Measurements from ENCODE around the gene TBC1D2B.

TBC1D2B gene

DNA sequence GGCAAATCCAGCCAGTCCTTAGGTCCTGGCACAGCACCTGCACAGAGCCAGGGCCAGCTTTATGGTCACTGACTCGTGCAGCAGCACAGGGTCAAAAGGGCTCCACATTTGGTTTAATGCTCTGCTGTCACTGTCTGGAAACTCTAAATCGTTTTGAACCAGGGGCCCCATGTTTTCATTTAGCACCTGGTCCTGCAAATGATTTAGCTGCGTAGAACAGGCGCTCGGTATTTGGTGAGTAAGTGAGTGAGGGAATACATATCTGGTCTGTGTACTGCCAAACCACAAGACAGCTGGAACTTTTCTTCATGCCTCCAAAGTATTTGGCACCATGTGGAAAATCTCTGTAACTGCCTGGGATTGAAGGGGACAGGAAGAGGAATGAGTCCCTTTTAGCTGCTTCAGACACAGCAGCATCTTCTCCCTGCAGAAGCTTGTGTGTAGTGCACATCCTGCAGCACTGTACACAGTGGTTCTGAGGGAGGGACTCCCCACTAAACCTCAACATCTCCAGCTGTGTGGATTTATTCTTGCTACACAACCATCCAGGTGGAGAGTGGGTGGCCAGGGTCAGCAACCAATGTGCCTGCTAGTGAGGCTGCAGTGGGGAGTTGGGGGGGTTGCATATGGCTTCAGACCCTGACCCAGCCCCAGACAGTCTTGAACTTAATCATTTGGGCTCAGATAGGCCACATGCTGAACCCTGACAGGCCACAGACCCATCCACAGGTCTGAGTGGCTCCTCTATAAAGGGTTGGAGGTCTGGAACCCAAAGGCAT lies 15.9 kb upstream of the TBC1D2B start:
- no peak for DNase-seq

DNA sequence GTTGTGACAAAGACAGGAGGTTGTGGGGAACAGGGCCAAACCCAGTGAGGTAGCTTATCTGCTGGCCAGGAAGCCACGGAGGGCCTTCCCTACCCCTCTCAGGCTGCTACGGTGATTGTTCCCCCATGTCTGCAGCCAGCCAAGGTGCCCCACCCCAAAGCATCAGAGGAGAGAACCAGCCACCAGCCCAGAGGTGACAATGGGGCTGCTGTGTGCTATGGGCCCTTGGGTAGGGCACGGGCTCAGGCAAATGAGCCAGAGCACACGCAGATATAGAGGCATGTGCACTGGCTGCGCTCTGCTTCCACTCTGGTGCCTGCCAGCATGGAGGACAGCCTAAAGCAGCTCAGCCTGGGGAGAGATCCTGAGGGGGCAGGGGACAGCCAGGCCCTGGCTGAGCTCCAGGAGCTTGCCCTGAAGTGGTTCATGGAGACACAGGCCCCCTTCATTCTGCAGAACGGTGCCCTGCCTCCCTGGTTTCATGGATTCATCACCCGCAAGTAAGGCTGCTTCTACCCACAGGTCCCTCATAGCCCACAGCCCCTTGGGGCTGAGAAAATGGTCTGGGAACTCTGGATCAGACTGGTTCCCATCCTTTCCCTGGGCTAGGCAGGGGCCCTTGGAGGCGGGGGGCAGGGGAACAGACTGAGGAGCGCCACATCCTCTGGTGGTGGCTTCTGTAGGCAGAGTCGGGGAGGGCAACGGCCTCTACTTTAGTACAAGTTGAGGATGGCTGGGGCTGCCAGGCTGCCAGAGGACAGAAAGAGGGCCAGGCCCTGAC lies 14.9 kb upstream of the TBC1D2B start, which contains the start of gene SH2D7:
Gene SH2D7 (plus strand): TSS at position 301 of the 781 bp plus-strand sequence. CDS start 24 bp downstream, at position 325.
- DNase-seq, result no peak

DNA sequence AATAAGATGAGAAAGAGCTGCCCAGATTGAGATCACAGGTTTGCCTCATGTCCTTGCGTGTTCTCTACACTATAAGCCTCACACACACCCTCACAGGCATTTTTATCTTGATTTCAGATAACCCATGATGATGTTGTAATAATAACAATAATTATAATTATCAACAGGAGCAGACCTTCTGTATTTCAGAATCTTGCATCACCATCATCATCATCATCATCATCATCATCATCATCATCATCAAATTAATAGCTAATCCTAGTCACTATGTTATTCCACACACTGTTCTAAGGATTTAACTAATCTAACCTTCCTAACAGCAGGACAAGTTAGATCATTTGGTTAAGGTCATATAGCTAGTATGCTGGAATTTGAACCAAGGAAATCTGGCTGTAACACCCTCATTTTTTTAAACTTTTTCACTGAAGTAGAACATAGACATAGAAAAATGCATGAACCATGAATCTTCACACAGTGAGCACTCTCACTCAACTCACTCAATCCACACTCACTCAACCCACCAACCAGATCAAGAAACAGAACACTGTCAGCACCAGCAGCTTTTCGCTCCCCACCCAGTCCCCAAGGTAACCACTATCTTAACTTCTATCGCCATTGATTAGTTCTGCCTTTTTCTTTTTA lies 13.0 kb upstream of the TBC1D2B start:
- no peak for DNase-seq

DNA sequence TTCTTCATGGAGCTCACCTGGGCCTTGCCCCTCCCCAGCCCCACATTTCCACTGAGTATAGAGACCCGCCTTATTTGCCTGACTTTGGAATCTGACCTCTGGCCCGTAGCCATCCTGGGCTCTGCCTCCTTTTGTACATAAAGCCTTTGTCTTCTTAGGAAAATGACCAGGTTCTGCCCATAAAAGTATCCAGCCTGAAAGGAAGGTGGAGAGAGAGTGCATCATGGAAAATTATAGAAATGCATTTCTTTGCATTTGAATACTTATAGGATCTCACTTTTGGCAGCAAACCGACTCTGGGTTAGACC lies 11.2 kb upstream of the TBC1D2B start:
- DNase-seq, result no peak

DNA sequence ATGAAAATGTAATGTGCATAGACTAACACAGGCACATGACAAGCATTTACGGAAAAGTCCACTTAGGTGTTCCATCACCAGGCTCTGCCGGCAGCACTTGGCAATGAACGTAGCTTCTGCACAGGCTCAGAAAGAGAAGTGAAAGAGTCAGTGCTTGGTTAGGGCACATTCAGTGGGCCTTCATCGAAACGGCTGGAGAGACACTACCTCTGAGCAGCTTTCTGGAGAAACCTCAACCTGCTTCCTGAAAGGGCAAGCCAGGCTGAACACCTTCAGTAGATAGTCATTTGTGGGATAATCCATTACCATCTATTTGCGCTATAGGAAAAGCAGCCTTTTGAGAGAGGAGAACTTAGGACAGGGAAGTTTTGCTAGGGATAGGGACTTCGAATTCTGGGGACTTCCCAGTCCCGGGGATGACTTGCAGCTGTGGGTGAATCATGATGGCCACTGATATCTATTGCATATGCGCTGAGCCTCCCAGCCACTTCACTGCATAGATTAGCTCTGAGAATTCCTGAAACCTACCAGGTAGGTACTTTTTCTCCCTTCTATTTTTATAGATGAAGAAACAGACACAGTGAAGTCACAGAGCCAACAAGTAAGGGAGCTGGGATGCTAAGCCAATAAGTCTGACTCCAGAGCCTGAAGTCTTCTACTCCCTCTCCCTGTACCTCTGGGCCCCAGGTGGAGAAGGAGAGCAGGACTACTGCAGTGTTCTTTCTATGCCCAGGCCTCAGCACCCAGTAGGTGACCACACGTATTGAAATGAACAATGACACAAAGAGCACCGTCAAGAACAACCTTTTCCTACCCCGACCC lies 10.7 kb upstream of the TBC1D2B start:
- DNase-seq, result no peak

DNA sequence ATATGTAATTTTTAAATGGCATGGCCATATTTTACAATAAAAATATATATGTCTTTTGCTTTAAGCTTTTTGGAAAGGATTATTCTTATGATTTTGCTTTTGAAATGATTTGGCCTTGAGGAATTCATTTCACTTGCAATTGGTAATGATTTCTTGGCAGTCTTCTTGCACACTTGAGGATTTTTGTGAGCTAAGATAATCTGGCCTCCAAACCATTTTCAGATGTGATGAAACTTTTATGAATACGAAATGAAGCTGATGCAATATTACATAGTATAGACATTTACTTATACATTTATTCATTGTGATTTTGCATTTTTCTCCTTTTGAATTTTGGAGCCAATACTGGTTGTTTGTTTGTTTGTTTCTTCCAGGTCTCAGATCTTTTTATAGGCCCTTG lies 8.4 kb upstream of the TBC1D2B start:
- DNase-seq, result no peak

DNA sequence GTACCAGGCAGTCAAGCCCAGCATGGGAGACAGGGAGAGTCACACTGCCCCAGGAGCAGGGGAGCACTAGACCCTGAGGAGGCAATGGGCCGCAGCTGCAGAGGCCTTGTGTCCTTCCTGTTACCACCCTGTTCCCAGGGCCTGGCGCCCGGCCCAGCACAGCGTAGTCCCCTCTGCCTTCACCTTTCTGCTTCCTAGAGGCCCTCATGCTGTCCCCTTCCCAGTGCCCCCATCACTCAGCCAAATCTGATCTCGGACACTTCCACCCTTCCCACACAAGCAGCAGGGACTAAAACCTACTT lies 6.9 kb upstream of the TBC1D2B start:
- DNase-seq, result no peak

DNA sequence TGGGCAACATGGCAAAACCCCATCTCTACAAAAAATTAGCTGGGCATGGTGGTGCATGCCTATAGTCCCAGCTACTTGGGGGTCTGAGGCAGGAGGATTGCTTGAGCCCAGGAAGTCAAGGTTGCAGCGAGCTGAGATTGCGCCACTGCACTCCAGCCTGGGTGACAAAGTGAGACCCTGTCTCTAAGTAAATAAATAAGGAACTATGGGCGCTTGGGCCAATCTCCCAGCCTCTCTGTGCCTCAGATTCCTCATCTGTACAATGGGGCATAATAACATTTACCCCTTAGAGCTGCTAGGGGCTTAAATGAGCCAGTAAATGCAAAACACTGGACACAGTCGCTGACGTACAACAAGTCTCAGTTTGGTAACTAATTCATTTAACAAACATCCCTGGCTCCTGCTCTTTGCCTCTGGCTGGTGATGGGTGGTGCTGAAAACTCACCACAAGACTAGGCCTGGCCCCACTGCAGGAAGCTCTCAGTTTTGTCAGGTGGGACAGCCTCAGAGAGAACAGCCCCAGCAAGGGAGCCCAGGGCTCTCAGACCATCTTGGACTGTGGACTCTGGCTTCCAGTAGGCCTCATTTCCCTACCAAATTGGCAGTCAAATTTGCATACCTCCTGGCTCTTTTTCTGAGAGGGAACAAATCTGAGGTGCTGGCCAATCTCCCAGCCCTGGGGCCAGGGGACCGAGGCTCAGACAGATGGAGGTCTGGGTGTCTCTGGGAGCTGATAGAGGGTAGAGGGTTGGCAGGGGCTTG lies 6.4 kb upstream of the TBC1D2B start:
- no peak for DNase-seq

DNA sequence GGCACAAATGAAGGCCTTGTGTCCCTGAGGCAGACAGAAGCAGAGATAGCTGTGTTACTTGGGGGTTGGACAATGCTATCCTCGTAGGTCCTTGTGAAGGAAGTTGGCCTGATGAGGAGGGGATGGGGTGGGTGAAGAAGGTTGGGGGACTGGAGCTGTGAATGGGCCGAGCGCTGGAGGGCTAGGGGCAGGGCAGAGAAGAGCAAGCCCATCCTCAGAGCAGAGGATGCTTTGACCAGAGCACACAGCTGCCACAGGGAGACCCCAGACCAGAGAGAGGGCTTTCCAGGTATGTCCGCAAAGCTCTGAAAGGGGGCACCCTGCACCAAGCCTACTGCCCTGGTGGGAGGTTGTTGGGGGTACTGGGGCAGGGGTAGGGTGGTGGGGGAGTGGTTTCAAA lies 5.7 kb upstream of the TBC1D2B start:
- DNase-seq, result no peak

DNA sequence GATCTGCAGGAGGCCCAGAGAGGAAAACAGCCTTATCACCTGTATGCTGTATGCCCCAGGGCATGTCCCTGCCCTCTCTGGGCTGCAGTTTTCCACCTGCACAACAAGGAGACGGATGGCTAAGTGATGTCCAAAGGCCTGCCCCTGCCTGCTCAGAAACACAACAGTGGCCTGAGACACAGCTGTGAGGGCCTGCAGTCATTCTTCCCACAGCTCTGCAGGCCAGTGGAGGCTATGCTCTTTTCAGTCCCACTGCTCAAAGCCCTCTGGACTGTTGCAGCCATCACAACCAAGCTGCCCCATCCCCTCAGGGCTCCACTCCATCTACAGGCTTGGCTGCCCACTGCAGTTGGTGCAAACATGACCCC lies 5.2 kb upstream of the TBC1D2B start:
- DNase-seq, result no peak

DNA sequence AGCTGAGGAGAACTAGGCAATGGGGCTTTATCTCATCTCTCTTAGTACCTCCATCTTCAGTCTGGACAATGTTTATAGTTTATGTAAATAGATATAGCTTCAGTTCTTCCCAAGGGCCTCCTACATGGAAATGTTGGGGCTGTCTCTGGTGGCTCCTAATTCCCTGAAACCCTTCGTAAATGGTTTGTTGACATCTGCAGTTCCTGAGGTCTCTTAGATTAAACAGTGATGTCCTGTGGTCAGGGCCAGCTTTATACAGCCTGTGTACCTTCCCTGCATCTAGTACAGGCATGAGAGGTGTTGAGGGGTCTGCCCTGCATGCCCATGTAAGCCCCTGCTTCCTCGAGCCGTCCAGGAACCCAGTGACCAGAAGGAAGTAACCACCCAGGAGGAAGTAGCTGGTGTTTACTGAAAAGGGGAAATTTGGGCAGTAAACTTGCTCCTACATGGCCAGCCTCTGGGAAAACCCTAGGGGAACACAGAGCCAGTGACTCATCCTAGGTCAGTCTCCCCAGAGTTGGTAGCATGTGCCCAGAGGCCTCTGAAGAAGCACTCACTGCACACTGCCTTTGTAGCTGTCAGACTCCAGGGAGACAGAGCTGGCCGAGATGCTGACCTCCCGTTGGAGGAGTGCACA lies 4.7 kb upstream of the TBC1D2B start:
- DNase-seq, result no peak

DNA sequence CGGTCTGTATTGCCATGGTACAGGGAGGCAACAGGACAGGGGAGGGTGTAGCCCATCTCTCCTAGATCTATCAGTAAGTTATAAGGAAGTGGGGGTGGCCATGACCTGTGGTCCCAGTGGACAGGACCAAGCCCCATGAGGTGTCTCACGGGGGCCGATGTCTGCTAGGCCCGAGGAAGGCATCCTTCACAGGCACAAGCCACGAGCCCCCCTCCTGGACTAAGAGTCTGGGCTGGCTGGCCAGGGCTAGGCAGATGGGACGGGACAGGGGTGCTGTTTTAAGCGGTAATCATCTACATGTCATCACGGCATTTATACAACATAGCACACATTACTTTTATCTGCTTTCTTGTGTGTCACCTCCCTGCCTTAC lies 2.6 kb upstream of the TBC1D2B start:
- no peak for DNase-seq

DNA sequence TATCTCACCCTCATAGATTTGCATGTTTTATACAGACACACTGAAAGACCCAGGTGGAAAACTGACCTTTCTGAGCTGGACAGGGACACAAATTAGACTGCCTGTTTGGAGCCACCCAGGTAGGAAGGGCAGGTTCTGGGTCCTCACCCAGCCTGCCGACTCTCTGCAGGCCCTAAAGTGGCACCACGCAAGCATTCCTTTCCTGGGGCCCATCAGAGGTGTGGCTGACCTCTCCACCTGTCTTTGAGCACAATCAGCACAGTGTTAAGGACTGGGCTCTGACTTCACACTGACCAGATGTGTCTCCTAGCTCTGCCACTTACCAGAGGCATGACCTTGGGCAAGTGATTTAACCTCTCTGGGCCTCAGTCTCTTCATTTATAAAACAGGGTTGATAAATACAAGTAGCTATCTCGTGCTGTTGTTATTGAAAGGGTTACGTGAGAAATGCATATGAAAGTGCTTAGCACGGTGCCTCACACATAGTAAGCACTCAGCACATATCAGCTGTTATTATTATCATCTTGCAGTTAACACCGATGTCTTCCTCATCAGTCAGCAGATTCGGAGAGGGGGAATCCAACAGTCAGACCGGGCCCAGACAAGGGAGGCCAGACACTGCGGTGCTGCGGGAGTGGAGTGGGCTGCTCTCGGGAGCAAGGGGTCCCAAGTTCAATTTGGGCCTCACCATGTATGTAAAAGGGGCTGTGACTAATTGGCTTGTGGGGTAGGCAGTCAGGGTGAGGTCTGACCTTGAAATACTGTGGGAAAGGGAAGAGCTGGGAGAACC lies 2.0 kb upstream of the TBC1D2B start:
- DNase-seq, result no peak

DNA sequence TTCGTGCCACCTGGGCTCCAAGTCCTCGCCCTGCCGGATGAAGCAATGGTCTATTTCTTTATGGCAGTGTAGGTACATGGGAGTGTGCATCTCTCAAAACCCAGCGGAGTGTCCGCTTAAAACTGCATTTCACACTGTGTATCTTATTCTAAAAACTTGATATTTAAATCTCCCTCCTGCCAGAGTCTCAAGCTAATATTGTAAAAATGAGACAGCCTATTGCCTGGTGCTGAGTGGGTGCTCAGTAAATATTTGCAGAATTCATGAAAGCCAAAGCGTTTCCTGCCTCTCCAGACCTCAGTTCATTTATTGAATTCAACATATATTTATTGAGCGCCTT lies 330 bp upstream of the TBC1D2B start:
- peak in 1 of 2 experiments; percentile 17 for DNase-seq

DNA sequence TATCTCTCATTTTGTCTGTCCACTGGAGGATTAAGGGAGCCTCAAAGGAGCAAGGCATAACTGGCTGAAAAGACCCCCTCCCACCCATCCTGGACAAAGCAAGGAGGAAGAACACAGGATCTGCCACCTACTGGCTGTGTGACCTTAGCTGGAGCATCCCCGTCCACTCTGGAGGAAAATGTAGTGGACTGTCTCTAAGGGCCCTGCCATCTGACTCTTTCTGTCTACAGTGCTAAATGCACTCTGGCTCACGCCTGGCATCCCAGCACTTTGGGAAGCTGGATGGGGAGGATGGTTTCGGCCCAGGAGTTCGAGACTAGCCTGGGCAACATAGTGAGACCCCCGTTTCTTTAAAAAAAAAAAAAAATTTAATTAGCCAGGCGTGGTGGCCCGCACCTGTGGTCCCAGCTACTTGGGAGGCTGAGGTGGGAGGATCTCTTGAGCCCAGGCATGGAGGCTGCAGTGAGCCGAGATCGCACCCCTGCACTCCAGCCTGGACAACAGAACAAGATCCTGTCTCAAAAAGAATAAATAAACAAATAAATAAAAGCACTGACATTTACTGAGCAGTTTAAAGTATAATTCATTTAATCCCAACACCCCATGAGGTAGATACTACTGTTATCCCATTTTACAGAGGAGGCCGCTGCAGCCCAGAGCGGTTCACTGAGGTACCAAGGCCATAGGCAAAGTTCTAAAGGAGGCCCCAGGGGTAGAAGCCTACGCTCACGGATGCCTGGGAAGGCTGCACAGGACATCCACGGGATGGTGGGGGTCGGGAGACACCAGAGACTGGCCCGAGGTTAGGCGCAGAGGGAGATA lies 1.1 kb downstream of the TBC1D2B start:
- no peak for DNase-seq

DNA sequence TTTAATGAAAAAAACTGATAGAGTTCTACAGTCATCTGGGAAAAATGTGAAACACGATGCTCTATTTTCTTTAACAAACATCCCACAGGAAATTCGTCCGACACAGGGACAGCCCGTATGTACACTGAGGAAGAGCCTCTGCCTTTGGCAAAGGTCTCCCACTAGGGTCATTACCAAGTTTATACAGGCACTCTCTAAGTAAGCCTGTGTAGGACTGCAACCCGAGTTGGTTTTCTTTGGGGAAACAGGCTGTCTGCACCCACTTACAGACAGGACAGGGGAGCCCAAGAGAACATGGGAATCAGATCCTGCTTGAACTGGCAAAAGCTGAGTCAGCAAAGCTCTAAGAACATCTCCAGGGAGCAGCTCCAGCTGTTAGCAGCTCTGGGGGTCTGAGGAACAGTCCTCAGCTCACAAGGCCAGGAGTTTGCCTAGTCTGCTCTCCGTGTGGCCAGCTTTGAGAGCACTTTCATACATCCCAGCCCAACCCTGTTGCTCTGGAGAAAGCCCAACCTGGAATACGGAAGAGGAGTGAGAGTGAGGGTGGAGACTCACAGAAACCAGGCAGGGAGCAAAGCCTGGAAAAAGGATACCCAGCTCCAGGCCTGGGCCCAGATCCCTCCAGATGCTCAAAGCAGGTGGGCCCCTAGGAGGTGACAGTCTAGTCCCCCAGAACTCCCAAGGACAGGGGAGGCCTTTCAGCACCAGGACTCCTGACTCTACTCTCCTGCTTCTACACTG lies 1.9 kb downstream of the TBC1D2B start:
- peak; percentile 13 to 29 for DNase-seq

DNA sequence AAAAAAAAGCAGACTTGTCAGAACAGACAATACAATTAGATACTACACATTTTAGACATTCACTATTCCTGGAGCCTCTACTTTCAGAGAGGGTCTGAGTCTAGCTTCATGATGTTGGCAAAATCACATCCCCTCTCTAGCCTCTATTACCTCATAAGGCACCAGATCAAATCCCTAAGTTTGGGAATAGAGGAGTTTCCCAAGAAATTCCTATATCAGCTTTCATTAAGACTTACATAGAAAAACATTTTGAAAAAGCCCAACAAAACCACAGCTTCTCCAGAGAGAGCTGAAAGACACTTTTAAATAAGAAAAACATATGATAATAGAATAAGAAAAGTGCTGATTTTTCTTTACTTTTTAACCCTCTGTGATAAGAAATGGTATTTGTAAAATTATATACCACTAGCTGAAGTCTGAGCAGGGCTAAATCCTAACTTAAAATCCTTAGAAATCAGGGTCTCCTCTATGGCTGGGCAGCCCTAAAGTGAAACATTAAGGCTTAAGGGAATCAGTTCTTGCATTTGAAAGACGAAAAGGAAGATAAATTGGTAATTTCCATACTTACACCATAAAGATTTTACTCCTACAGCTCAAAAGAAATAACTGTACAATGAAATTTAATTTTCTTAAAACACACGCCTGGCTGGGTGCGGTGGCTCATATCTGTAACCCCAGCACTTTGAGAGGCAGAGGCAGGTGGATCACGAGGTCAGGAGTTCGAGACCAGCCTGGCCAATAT lies 4.3 kb downstream of the TBC1D2B start:
- no peak for DNase-seq

DNA sequence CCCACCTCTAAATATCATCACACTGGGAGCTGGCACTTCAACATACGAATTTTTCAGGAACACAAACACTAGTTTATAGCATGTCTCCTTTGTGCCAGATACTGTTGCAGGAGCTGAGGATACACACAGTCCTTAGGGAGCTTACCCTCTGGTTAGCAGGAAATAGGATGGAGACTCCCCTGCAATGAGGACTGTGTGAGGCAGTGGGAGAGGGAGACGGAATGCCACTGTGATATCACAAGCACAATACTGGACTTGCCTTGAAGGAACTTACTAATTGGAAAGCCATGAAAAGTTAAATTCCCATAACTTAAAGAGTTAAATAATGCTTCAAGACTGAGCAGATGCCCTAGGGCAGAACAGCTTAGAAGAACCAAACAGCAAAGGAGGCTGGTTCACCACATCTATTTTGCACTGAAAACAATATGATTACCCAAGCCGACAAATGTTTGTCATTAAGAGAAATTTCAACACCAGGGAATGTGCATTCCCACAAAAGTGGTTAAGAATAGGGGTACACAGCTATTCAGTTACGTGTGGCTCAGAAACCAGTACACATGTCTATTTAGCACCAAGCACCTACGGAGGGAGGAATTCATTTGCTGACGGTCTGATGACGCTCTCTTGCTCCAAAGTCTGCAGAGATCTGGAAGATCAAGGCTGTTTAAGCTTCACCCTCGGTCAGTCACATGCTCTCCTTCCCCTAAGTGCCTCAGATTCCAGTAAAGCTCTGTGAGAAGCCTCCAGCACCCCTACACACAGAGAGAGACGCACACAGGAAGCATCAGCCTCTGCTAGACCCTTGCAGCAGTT lies 5.2 kb downstream of the TBC1D2B start:
- no peak for DNase-seq
